HUES6 (cell line): ENCODE data around the gene PMIS2.

Source experiments
- H3K27ac ChIP-seq: 2 replicates; pipeline ENCODE4 v1.7.0; 2013; ENCODE audit warnings: low read depth, mild to moderate bottlenecking, low read length, inconsistent platforms
- H3K27me3 ChIP-seq: 2 replicates; pipeline ENCODE4 v1.6.1; 2013; ENCODE audit warnings: low read length; ENCODE audit not compliant: control insufficient read depth, insufficient read depth
- H3K36me3 ChIP-seq: 2 replicates; pipeline ENCODE4 v1.6.1; 2013; ENCODE audit warnings: low read length; ENCODE audit not compliant: control insufficient read depth, insufficient read depth
- H3K4me1 ChIP-seq: 2 replicates; pipeline ENCODE4 v1.6.1; 2013; ENCODE audit warnings: low read length; ENCODE audit not compliant: control insufficient read depth, insufficient read depth
- H3K4me3 ChIP-seq: 2 replicates; pipeline ENCODE4 v1.5.1; 2013; ENCODE audit warnings: low read depth, low read length
- H3K9ac ChIP-seq: one replicate; pipeline ENCODE4 v1.6.1; 2013; ENCODE audit warnings: mild to moderate bottlenecking, low read length
- H3K9me3 ChIP-seq: 2 replicates; pipeline ENCODE4 v1.6.1; 2013; ENCODE audit warnings: low read depth, low read length; ENCODE audit not compliant: control insufficient read depth, insufficient read depth

PMIS2 gene

DNA sequence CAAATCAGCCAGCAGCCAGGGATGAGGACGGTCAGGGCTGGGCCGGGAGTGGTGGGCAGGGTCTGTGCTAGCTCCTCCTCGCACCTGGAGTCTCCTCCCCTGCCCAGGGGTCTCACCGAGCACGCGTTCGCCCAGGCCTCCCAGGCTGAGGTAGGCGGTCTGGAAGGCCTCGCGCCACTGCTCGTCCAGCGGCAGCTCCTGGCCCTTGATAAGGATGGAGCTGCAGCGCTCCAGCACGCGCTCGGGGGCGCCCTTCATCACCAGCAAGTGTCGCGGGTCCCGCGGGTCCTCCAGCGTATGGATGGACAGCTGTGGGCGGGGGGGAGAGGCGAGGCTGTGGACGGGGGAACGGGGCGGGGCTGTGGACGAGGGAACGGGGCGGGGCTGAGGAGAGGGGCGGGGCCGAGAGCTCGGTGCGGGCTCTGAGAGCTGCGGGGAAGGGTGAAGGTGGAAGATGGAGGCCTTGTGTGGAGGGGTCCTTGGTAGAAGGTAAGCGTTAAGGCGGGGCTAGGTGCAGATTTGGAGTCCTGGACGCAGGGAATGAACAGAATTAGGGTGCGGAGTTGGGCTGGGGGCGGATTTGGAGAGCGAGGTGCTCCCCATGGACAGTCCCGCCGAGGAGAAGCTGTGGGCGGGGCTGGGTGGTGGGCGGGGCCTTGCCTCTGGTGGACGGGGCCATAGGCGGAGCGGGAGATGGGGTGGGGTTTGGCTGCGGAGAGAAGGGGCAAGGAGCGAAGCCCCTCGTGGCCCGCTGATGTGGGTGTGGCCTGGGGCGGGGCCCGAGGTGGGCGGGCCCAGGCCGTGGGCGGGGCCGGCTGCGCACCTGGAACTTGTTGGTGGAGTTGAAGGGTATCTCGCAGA lies 28.2 kb upstream of the PMIS2 start:
- Histone ChIP-seq H3K27ac (no peak overlapping the region), H3K9me3 (no peaks in the 10 kb centered on the region), H3K27me3 (peaks cover 47% of the 10 kb centered on the region), H3K9ac (no peak overlapping the region), H3K36me3 (no peaks in the 10 kb centered on the region), H3K4me3 (peak overlapping the region; percentile 88), H3K4me1 (peaks cover 11% of the 10 kb centered on the region; the same call in 1 of the 2 replicates)

DNA sequence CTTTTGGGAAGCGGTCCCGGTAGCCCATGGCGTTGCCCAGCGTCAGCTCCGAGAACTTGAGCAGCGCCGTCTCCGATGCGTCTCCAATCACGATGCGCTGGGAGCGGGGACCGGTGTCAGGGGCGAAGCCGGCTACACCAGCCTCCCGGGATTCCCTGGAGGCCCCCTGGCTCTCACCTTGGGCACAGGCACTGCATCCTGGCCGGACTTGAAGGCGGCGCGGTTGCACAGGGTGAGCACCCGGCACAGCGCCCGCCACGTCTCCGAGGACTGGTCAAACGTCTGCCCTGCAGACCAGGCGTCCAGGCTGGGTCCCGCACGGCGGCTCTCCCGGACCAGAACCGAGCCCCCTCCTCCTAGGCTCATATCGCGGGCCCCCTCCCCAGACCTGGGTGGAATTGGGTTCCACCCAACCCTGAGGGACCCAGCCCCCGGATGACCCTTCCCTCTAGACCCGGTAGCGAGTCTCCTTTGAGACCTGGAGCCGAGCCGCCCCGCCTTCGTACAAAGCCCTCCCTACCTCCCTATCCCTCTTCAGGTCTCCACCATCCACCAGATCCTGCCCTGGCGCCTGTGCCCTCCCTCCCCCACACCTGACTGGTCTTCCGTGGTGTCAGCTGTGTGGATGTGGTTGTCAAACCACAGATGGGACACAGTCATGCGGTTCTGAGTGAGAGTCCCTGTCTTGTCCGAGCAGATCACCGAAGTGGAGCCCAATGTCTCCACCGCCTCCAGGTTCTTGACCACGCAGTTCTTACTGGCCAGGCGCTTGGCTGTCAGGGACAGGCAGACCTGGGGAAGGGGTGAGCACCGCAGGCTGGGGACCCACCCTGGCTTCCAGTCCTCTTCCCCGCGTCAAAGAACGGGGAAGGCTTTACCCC lies 27.3 kb upstream of the PMIS2 start:
- peak overlapping the region; percentile 88 for H3K4me3 ChIP-seq
- H3K9ac ChIP-seq: no peak overlapping the region
- no peak overlapping the region for H3K27ac ChIP-seq
- peaks cover 11% of the 10 kb centered on the region; the same call in 1 of the 2 replicates for H3K4me1 ChIP-seq
- H3K9me3 ChIP-seq: no peaks in the 10 kb centered on the region
- H3K36me3 ChIP-seq: no peaks in the 10 kb centered on the region
- peaks cover 50% of the 10 kb centered on the region for H3K27me3 ChIP-seq

DNA sequence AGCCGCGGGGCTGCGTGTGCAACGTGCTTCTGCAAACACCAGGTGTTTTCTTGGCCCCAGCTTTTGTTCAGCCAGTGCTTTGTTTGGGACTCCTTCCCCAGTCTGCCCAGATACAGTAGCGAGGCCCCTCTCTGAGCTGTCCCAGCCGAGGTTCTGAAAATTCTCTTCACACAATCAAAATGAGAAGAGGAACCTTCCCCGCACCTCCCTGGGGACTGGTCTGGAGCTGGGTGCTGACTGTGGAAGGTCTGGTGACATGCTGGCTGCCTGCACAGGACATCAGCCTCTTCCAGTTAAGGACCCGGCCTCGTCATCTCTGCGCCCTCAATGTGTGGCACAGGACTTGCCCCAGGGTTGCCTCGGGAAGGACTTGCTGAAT lies 26.7 kb upstream of the PMIS2 start:
- Histone ChIP-seq H3K9ac (no peak overlapping the region), H3K27ac (no peak overlapping the region), H3K36me3 (no peaks in the 10 kb centered on the region), H3K9me3 (no peaks in the 10 kb centered on the region), H3K27me3 (peaks cover 50% of the 10 kb centered on the region), H3K4me1 (peaks cover 11% of the 10 kb centered on the region; the same call in 1 of the 2 replicates), H3K4me3 (no peak overlapping the region)

DNA sequence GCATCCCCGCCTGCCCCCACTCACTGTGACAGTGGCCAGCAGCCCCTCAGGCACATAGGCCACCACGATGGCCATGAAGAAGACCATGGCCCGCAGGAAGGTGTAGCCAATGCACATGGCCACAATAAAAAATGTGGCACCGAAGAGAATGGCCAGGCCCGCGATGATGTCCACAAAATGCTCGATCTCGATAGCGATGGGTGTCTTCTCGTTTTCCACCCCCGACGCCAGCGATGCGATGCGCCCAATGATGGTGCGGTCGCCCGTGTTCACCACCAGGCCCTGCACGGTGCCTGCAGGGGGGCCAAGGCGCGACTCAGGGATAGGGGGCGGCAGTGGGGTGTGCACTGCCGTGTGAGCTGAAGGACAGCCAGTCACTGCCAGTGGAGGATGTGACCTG lies 26.2 kb upstream of the PMIS2 start:
- no peak overlapping the region for H3K27ac ChIP-seq
- H3K4me1 ChIP-seq: peaks cover 11% of the 10 kb centered on the region; the same call in 1 of the 2 replicates
- H3K4me3 ChIP-seq: no peak overlapping the region
- H3K36me3 ChIP-seq: no peaks in the 10 kb centered on the region
- H3K9me3 ChIP-seq: no peaks in the 10 kb centered on the region
- H3K27me3 ChIP-seq: peaks cover 50% of the 10 kb centered on the region
- no peak overlapping the region for H3K9ac ChIP-seq

DNA sequence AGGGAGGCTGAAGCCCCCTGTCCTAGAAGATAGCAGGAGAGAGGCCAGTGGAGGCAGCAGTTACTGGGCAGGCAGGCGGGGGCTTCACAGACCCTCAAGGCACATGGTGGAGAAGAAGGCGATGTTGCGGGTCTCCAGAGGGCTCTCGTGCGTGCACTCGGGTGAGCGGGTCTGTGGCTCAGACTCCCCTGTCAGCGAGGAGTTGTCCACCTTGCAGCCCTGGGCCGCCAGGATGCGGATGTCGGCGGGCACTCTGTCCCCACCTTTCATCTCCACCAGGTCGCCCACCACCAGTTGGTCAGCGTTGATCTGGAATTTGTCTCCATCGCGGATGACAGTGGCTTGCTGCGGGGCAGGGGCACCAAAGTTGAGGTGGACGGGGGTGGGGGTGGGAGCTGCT lies 25.7 kb upstream of the PMIS2 start:
- Histone ChIP-seq H3K36me3 (no peaks in the 10 kb centered on the region), H3K27me3 (peaks cover 50% of the 10 kb centered on the region), H3K27ac (no peak overlapping the region), H3K4me1 (peaks cover 11% of the 10 kb centered on the region; the same call in 1 of the 2 replicates), H3K9ac (no peak overlapping the region), H3K4me3 (no peak overlapping the region), H3K9me3 (no peaks in the 10 kb centered on the region)

DNA sequence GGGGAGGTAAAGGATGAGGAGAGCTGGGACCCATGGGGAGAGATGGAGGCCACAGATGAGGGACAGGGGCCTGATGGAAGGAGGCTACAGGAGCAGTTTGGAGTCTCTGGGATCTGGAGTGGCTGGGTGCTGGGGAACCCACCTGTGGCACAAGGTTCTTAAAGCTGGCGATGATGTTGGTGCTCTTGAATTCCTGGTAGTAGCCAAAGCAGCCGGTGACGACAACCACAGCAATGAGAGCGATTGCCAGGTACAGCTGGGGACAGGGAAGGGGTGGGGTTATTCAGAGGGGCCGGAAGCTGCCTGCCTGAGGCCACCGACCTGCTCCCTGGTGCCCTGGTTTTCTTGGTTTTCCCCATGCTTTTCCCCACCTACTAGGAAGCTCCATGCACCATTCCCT lies 25.3 kb upstream of the PMIS2 start:
- no peaks in the 10 kb centered on the region for H3K36me3 ChIP-seq
- H3K27ac ChIP-seq: no peak overlapping the region
- peaks cover 11% of the 10 kb centered on the region; the same call in 1 of the 2 replicates for H3K4me1 ChIP-seq
- peaks cover 50% of the 10 kb centered on the region for H3K27me3 ChIP-seq
- H3K4me3 ChIP-seq: no peak overlapping the region
- H3K9ac ChIP-seq: no peak overlapping the region
- H3K9me3 ChIP-seq: no peaks in the 10 kb centered on the region

DNA sequence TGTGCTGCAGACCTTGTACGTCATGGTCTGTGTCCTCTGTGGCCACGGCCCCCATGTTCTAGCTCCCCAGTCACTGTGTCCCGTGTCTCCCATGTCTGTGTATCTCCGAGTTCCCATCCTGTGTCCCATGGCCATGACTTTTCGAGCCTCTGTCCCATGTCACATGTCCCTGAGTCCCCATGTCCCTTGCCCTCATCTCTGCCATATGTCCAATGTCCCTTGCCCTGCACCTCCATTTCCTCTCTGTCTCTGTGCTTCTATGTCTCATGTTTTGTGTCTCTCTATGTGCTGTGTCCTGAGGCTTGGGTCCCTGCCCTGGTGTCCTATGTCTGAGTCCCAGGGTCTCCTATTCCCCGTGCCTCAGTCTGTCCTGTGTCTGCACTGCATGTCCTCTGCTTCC lies 24.5 kb upstream of the PMIS2 start:
- H3K27me3 ChIP-seq: peaks cover 43% of the 10 kb centered on the region
- no peaks in the 10 kb centered on the region for H3K9me3 ChIP-seq
- H3K4me3 ChIP-seq: no peak overlapping the region
- peaks cover 11% of the 10 kb centered on the region; the same call in 1 of the 2 replicates for H3K4me1 ChIP-seq
- no peak overlapping the region for H3K9ac ChIP-seq
- H3K36me3 ChIP-seq: no peaks in the 10 kb centered on the region
- H3K27ac ChIP-seq: no peak overlapping the region

DNA sequence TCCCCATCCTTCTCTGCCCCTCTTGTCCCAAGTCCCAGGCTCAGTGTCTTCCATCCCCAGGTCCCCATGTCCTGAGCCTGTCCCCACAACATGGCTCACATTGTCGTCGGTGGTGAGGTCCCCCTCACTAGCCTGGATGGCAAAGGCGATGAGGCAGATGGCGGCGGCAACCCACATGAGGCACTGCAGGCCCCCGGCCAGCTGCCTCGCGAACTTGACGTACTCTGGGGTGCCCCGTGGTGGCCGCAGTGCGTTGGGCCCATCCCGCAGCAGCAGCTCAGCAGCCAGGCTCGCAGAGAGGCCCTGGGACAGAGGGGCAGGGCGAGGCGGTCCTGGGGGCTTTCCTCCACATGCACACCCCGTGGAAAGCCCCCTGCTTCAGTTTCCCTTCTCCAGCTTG lies 23.6 kb upstream of the PMIS2 start:
- Histone ChIP-seq H3K27ac (no peak overlapping the region), H3K9me3 (no peaks in the 10 kb centered on the region), H3K36me3 (no peaks in the 10 kb centered on the region), H3K4me1 (peaks cover 8% of the 10 kb centered on the region; the same call in 1 of the 2 replicates), H3K27me3 (peaks cover 43% of the 10 kb centered on the region), H3K9ac (no peak overlapping the region), H3K4me3 (no peak overlapping the region)

DNA sequence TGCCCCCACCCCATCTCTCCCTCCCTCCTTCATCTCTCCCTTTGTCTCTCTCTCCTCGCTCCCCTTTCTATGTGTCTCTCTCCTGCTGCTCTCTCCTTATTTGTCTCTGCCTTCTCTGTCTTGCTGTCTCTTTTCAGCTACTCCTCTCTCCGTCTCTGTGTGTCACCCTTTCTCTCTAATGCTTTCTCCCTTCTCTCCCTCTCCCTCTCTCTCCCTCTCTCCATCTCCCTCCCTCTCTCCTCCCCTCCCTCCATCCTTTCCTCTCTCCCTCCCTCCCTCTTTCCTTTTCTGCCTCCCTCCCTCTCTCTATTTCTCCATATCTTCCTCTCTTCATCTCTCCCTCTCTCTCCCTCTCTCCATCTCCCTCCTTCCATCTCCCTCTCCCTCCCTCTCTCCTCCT lies 23.2 kb upstream of the PMIS2 start:
- Histone ChIP-seq H3K36me3 (no peaks in the 10 kb centered on the region), H3K27me3 (peaks cover 43% of the 10 kb centered on the region)

DNA sequence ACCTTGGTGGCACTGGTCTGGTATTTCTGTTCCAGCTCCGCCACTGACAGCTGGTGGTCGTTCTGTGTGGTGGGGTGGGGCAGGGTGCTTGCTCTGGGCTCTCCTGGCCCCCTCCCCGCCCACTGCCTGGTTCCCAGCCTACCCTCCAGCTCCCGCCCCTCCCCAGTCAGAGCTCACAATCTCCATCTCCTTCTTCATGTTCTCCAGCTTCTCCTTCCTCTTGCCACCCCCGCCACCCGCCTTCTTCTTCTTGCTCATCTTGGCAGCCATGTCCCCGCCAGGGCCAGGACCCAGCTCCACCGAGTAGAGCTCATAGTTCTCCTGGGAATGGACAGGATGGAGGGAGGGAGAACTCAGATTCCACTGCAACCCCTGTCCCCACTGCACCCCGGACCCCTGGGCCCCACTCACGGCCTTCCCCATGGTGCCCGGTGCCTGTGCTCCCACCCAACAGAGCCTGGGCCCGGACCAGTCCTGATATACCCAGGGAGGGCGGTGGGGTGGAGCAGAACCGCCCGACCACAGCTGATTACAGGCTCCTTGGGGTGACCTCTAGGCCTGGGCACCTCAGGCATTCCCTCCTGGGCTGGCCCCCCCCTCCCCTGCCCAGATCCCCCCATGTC lies 22.7 kb upstream of the PMIS2 start, which contains the start of gene ATP4A:
ATP4A (minus strand) TSS at position 452 of the 623 bp plus-strand sequence; CDS start at position 423, 29 bp downstream.
- no peaks in the 10 kb centered on the region for H3K9me3 ChIP-seq
- H3K9ac ChIP-seq: no peak within 1 kb of the TSS
- H3K36me3 ChIP-seq: no peaks in the 10 kb centered on the region
- no peak within 1 kb of the TSS for H3K27ac ChIP-seq
- 0 out of 2 replicates have a peak, but pooled peaks cover 6% of the 10 kb centered on the region for H3K4me1 ChIP-seq
- peaks cover 41% of the 10 kb centered on the region for H3K27me3 ChIP-seq
- no peak within 1 kb of the TSS for H3K4me3 ChIP-seq

More for the DNA sequence above, 23.2 kb upstream of the PMIS2 start:
- no peaks in the 10 kb centered on the region for H3K9me3 ChIP-seq
- no peak overlapping the region for H3K9ac ChIP-seq
- no peak overlapping the region for H3K4me3 ChIP-seq
- H3K27ac ChIP-seq: no peak overlapping the region
- 0 out of 2 replicates have a peak, but pooled peaks cover 6% of the 10 kb centered on the region for H3K4me1 ChIP-seq
